ENCODE data around the gene GATB.

Gene GATB

DNA sequence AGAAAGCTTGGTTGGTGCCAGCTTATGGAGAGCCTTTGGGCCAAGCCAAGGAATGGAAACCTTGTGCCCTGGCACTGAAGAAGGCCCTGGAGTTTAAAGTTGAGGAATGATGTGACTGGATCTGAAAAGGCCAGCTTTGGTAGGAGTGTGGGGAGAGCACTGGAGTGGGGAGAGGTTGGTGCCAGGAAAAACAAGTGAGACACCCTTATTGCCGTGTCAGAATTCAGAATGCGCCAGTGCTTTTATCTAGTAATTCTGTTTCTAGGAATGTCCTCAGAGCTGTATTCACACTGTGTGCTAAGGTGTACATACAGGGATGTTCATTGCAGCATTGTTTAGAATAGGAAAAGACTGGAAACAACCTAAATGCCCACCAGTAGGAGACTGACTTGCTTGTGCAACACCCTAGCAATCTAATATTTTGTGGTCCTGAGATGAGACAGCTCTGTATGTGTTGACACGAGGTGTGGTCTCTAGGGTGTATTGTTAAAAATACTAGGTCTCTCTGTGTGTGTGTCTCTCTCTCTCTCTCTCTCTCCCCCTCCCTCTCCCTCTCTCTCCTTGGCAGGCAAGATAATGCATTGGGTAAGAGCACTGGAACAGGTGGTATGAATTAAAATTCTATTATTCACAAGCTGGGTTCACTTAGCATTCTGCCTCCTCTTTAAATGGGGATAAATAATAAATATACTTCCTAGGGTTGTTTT lies 107.8 kb downstream of the GATB start:
- no peak for DNase-seq (ENCODE audit: low read depth in 3 of 3)

GRCh38 chr4:151651496-151651895 lies 109.3 kb downstream of the GATB start:
- DNase-seq (ENCODE audit: low read depth in 3 of 3): no peak

DNA sequence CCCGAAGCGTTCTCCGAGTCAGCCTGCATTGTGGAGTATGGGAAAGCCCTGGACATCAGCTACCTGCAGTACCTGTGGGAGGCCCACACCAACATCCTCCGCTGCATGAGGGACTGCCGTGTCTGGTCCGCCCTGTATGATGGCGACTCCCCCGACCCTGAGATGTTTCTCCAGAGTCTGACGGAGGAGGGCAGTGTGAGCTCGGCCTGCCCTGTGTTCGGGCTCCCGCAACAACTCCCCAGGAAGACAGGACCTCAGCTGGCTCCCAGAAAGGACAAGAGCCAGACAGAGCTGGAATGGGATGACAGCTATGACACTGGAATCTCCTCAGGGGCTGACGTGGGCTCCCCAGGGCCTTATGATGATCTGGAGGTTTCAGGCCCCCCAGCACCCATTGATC lies 111.3 kb downstream of the GATB start:
- DNase-seq (ENCODE audit: low read depth in 3 of 3): no peak

DNA sequence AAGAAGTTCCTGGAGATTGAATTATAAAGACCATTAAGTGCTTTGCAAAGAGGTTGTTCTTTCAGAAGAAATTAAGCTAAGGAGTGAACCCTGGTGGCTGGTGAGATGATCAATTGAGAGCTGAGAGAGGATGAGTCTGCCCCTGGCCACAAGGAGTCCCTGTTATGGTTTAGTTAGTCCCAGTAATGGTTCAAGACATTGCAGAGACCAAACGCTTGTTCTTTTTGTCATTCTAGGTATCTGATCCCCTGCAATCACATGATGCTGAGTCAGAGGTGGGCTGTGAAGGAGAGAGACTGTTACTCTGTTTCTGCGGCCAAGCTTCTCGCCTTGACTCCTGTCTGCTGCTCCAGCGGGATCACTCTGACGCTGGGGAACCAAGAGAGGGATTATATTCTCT lies 114.5 kb downstream of the GATB start:
- DNase-seq (ENCODE audit: low read depth in 3 of 3): no peak

- DNase-seq (ENCODE audit: low read depth in 3 of 3): no peak
Observed at GRCh38 chr4:151644622-151645021, 116.2 kb downstream of the GATB start.

DNA sequence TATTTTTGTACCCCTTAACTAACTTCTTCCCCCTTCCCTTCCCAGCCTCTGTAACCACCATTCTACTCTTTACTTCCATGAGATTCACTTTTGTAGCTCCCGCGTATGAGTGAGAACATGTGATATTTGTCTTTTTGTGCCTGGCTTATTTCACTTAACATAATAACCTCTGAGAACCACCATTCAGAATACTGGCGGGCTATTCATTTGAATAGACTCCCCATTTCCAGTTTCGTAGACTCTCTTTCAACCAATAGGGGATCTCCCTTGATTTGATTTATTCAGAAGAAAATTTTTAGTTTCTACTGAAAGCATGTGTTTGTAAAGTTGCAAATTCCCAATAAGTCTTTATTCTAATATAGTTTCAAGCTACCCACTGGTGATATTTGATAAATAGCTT lies 117.2 kb downstream of the GATB start:
- no peak for DNase-seq (ENCODE audit: low read depth in 3 of 3)

GRCh38 chr4:151641983-151642382 lies 118.8 kb downstream of the GATB start:
- DNase-seq (ENCODE audit: low read depth in 3 of 3): no peak

GRCh38 chr4:151641167-151641566 lies 119.6 kb downstream of the GATB start:
- DNase-seq (ENCODE audit: low read depth in 3 of 3): no peak

- no peak for DNase-seq (ENCODE audit: low read depth in 3 of 3)
Observed at GRCh38 chr4:151640381-151640780, 120.4 kb downstream of the GATB start.

GRCh38 chr4:151638295-151638858 lies 122.4 kb downstream of the GATB start:
- no peak for DNase-seq (ENCODE audit: low read depth in 3 of 3)

GRCh38 chr4:151631349-151631748 lies 129.5 kb downstream of the GATB start:
- no peak for DNase-seq (ENCODE audit: low read depth in 3 of 3)

- DNase-seq (ENCODE audit: low read depth in 3 of 3): no peak
Observed at GRCh38 chr4:151629097-151629783, 131.6 kb downstream of the GATB start.

- DNase-seq (ENCODE audit: low read depth in 3 of 3): no peak
Observed at GRCh38 chr4:151628001-151628608, 132.7 kb downstream of the GATB start.

- DNase-seq (ENCODE audit: low read depth in 3 of 3): no peak
Observed at GRCh38 chr4:151627491-151627890, 133.3 kb downstream of the GATB start.

DNA sequence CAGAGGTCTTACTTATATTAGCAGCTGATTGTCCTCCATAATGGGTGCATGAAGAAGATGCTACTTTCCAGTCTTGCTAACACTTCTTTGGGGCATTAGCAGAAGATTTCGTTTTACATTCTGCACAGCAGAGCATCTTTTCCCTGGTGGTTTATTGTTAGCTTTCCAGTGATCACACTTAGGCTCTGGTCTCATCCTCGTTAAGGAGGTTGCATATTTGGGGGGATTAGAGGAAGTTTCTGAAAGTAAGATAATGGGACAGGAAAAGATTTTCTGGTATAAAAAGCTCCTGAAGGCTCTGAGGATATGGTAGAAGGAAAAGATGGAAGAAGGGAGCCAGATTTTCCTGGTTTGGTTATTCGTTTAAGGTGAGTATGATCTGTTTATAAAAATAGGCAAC lies 134.1 kb downstream of the GATB start:
- no peak for DNase-seq (ENCODE audit: low read depth in 3 of 3)

DNA sequence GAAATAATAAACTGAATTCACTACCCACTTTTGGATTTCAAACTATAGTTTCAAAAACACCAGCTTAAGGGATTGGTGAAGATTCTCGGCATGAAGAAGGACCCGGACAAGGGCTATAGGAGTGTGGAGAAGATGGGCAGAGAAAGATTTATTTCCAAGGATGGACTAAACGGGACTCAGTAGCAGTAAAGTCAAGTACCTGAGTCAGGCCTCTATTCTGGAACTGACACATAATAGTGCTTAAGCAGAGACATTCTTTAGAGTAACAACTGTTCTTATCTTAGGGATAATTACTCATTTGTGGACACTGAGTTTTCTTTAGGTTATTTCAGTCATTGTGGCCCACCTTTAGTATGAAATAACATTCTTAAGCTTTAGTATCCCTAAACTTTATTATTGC lies 134.6 kb downstream of the GATB start:
- DNase-seq (ENCODE audit: low read depth in 3 of 3): no peak

- no peak for DNase-seq (ENCODE audit: low read depth in 3 of 3)
Observed at GRCh38 chr4:151624626-151625565, 135.9 kb downstream of the GATB start.
